Lung (tissue), 12 donors: Measurements from ENCODE around the gene ZNF613. TPM values are rescaled to one million over a fixed set of nuclear protein-coding genes. Genes with fewer than 3 reads are reported as not detected.

Source experiments
- ATAC-seq: fragments of 200-7000 bp; cut with Tn5 transposase; one replicate; pipeline ENCODE4 v1.9.1; 2020; ENCODE audit warnings: moderate number of reproducible peaks; ENCODE audit not compliant: insufficient read depth, low FRiP score
- DNase-seq, 3 donors: peaks; one replicate each; pipeline ENCODE4 v3.0.0-alpha.2; 2013 to 2017
- H3K27ac ChIP-seq, 2 donors: one replicate each; pipeline ENCODE4 v1.5.1; 2013; ENCODE audit warnings: mild to moderate bottlenecking in 2 of 2, moderate library complexity in 2 of 2, control low read depth in 1 of 2, inconsistent platforms in 1 of 2, low read depth in 1 of 2, low read length in 1 of 2
- H3K27me3 ChIP-seq, 3 donors: one replicate each; pipeline ENCODE4 v1.5.1; 2013; ENCODE audit warnings: low read length in 2 of 3; ENCODE audit not compliant: control insufficient read depth in 3 of 3, insufficient read depth in 3 of 3
- H3K36me3 ChIP-seq, 4 donors: one replicate each; pipeline ENCODE4 v1.5.1; 2013; ENCODE audit warnings: low read length in 4 of 4, mild to moderate bottlenecking in 1 of 4, moderate library complexity in 1 of 4; ENCODE audit not compliant: control insufficient read depth in 4 of 4, insufficient read depth in 4 of 4
- H3K4me1 ChIP-seq, 5 donors: one replicate each; pipeline ENCODE4 v1.5.1; 2013; ENCODE audit warnings: low read length in 5 of 5, mild to moderate bottlenecking in 2 of 5, moderate library complexity in 1 of 5; ENCODE audit not compliant: control insufficient read depth in 5 of 5, insufficient read depth in 5 of 5
- H3K4me3 ChIP-seq: one replicate; pipeline ENCODE4 v1.5.1; 2013; ENCODE audit warnings: mild to moderate bottlenecking, control low read depth, moderate library complexity
- H3K9ac ChIP-seq, 2 donors: one replicate each; pipeline ENCODE4 v1.5.1; 2013; ENCODE audit warnings: low read length in 2 of 2, control low read depth in 1 of 2; ENCODE audit not compliant: insufficient read depth in 1 of 2
- H3K9me3 ChIP-seq, 4 donors: one replicate each; pipeline ENCODE4 v1.5.1; 2013; ENCODE audit warnings: low read length in 3 of 4, mild to moderate bottlenecking in 1 of 4, moderate library complexity in 1 of 4; ENCODE audit not compliant: control insufficient read depth in 4 of 4, insufficient read depth in 3 of 4
- whole genome bisulfite sequencing, 2 donors: extraction: QIAGEN DNeasy Blood & Tissue Kit; methylation state at CpG; one replicate each; pipeline ENCODE4 v1.1.7; 2013; 5-methylcytosine and 5-hydroxymethylcytosine counted together
- polyA plus RNA-seq, 2 donors: library from polyadenylated mRNA; stranded (reverse); fragments of 200-250 nt; gene quantifications; one replicate each; pipeline ENCODE4 v1.2.1, GENCODE V29; 2013
- total RNA-seq, 2 donors: library from RNA; depleted of rRNA in 1 of 2; stranded (reverse); fragments of >200 nt in 1 of 2; gene quantifications; one replicate each; pipeline ENCODE4 v1.2.1, GENCODE V29; 2014 to 2021
- TF ChIP-seq, protein P1 (sequence below): IDR thresholded peaks from 2 replicates; pipeline ENCODE4 v1.5.1; 2012; ENCODE audit warnings: mild to moderate bottlenecking; ENCODE audit errors: control extremely low read depth, extremely low read depth
- donor health status: control.
- donor health status: control.
- donor health status: Bipolar disorder and iron deficiency.
- donor health status: healthy.
- donor health status: DM: yes; HTN: yes; CAD: no.

ZNF613 gene
- total and polyA plus RNA-seq, 4 donors: 2.8 to 10.1 (median 4.0) TPM

- peak; percentile 100 for ATAC-seq
- WGBS, 2 donors: 2 to 4% methylated on average over 33 of the region's 33 CpGs
- Histone ChIP-seq H3K4me3 (peak within 1 kb of the TSS; percentile 100), H3K36me3 (peaks cover 0 to 15% (median 3%) of the 10 kb centered on the region in 4 donors), H3K27ac (peak within 1 kb of the TSS; percentile 70 to 91), H3K4me1 (peaks cover 0 to 8% (median 0%) of the 10 kb centered on the region in 5 donors), H3K9me3 (peaks cover 1 to 31% (median 13%) of the 10 kb centered on the region in 4 donors), H3K27me3 (no peaks in the 10 kb centered on the region), H3K9ac (peak within 1 kb of the TSS; percentile 78 to 98)
- TF ChIP-seq, protein P1, sequence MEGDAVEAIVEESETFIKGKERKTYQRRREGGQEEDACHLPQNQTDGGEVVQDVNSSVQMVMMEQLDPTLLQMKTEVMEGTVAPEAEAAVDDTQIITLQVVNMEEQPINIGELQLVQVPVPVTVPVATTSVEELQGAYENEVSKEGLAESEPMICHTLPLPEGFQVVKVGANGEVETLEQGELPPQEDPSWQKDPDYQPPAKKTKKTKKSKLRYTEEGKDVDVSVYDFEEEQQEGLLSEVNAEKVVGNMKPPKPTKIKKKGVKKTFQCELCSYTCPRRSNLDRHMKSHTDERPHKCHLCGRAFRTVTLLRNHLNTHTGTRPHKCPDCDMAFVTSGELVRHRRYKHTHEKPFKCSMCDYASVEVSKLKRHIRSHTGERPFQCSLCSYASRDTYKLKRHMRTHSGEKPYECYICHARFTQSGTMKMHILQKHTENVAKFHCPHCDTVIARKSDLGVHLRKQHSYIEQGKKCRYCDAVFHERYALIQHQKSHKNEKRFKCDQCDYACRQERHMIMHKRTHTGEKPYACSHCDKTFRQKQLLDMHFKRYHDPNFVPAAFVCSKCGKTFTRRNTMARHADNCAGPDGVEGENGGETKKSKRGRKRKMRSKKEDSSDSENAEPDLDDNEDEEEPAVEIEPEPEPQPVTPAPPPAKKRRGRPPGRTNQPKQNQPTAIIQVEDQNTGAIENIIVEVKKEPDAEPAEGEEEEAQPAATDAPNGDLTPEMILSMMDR: no peak
- peak; percentile 94 to 98 (median 97) for DNase-seq
These were observed 59.3 kb downstream of the ZNF613 start, which contains the start of gene ZNF350 for GRCh38 chr19:51986309-51987291. ZNF350 (minus strand) TSS chr19:51986840; CDS start chr19:51974360, 12,480 bp downstream.

- WGBS, 2 donors: 97 to 99% methylated on average over 10 of the region's 10 CpGs
- H3K36me3 ChIP-seq: peaks cover 27 to 62% (median 46%) of the 10 kb centered on the region in 4 donors
These were observed 66.2 kb downstream of the ZNF613 start for GRCh38 chr19:51993422-51993821.

DNA sequence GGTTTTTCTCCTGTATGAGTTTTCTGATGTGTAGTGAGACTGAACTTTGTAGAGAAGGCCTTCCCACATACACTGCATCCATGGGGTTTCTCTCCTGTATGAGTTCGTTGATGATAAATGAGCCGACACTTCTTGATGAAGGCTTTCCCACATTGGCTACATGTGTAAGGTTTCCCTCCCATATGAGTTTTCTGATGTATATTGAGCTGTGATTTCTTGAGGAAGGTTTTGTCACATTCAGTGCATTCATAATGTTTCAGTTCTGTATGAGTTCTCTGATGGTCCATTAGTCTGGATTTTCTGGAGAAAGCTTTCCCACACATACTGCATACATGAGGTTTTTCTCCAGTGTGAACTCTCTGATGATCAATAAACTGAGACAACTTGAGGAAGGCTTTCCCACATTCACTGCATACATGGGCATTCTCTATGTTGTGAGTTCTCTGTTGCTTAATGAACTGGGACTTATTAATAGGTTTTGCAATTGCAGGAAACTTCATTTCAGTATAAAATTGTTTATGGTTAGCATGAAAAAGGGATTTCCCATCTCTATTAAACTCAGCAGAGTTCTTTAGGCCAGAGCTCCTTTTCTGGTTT lies 66.9 kb downstream of the ZNF613 start:
- no peak overlapping the region for H3K9ac ChIP-seq
- H3K36me3 ChIP-seq: peaks cover 29 to 69% (median 51%) of the 10 kb centered on the region in 4 donors
- TF ChIP-seq, protein P1: no peak
- no peak overlapping the region for H3K4me3 ChIP-seq
- ATAC-seq (no peak), DNase-seq (no peak)
- H3K4me1 ChIP-seq: no peaks in the 10 kb centered on the region
- H3K27me3 ChIP-seq: no peaks in the 10 kb centered on the region
- 100% methylated on average over 2 of the region's 2 CpGs for WGBS, 2 donors
- H3K9me3 ChIP-seq: peaks cover 41 to 57% (median 47%) of the 10 kb centered on the region in 4 donors
- no peak overlapping the region for H3K27ac ChIP-seq

More at GRCh38 chr19:51993422-51993821, 66.2 kb downstream of the ZNF613 start:
- Histone ChIP-seq H3K9me3 (peaks cover 36 to 59% (median 49%) of the 10 kb centered on the region in 4 donors), H3K27ac (no peak overlapping the region), H3K4me1 (no peaks in the 10 kb centered on the region), H3K27me3 (no peaks in the 10 kb centered on the region), H3K4me3 (no peak overlapping the region), H3K9ac (no peak overlapping the region)
- DNase-seq: no peak
- TF ChIP-seq, protein P1: no peak
- no peak for ATAC-seq

Other genes with a start within 250 kb of the ZNF613 start
- gene SPACA6, start 234.1 kb upstream of the ZNF613 start, total RNA-seq: 10 to 100 TPM in 1 of 2 donors, 1 to 10 TPM in 1; 7.0 to 19.7 TPM
- gene SPACA6, start 234.1 kb upstream of the ZNF613 start, polyA plus RNA-seq: 10 to 100 TPM in 1 of 2 donors, 1 to 10 TPM in 1; 9.8 to 20.7 TPM
- 1 to 10 TPM in 1 of 2 donors, under 1 TPM in 1; 0.64 to 1.8 TPM for gene HAS1, start 203.5 kb upstream of the ZNF613 start, total RNA-seq
- gene HAS1, start 203.5 kb upstream of the ZNF613 start, polyA plus RNA-seq: 1 to 10 TPM in 1 of 2 donors, under 1 TPM in 1; 0.52 to 7.2 TPM
- gene FPR1, start 175.6 kb upstream of the ZNF613 start, total RNA-seq: 10 to 100 TPM; 21.4 to 76.1 TPM
- gene FPR1, start 175.6 kb upstream of the ZNF613 start, polyA plus RNA-seq: 100 to 1,000 TPM in 1 of 2 donors, 1 to 10 TPM in 1; 2.8 to 558 TPM
- gene FPR2, start 166.3 kb upstream of the ZNF613 start, total RNA-seq: 10 to 100 TPM in 1 of 2 donors, 1 to 10 TPM in 1; 7.3 to 50.4 TPM
- gene FPR2, start 166.3 kb upstream of the ZNF613 start, polyA plus RNA-seq: 100 to 1,000 TPM in 1 of 2 donors, under 1 TPM in 1; 0.79 to 234 TPM
- gene FPR3, start 132.3 kb upstream of the ZNF613 start, total RNA-seq: 10 to 100 TPM in 1 of 2 donors, 1 to 10 TPM in 1; 5.5 to 19.1 TPM
- gene FPR3, start 132.3 kb upstream of the ZNF613 start, polyA plus RNA-seq: 10 to 100 TPM in 1 of 2 donors, 1 to 10 TPM in 1; 6.6 to 15.8 TPM
- gene ZNF577, start 39.5 kb upstream of the ZNF613 start, total RNA-seq: 10 to 100 TPM in 1 of 2 donors, 1 to 10 TPM in 1; 6.3 to 39.2 TPM
- 10 to 100 TPM in 1 of 2 donors, 1 to 10 TPM in 1; 5.0 to 13.1 TPM for gene ZNF577, start 39.5 kb upstream of the ZNF613 start, polyA plus RNA-seq
- gene ZNF649, start 22.5 kb upstream of the ZNF613 start, total RNA-seq: 10 to 100 TPM in 1 of 2 donors, 1 to 10 TPM in 1; 9.1 to 22.1 TPM
- 1 to 10 TPM; 4.6 to 4.9 TPM for gene ZNF649, start 22.5 kb upstream of the ZNF613 start, polyA plus RNA-seq
- 10 to 100 TPM in 1 of 2 donors, 1 to 10 TPM in 1; 8.7 to 14.4 TPM for gene ZNF350, start 59.4 kb downstream of the ZNF613 start, total RNA-seq
- 1 to 10 TPM; 7.3 to 8.2 TPM for gene ZNF350, start 59.4 kb downstream of the ZNF613 start, polyA plus RNA-seq
- 10 to 100 TPM in 1 of 2 donors, 1 to 10 TPM in 1; 7.5 to 39.9 TPM for gene ZNF615, start 80.7 kb downstream of the ZNF613 start, total RNA-seq
- 1 to 10 TPM; 3.0 to 3.4 TPM for gene ZNF615, start 80.7 kb downstream of the ZNF613 start, polyA plus RNA-seq
- gene ZNF614, start 100.9 kb downstream of the ZNF613 start, total RNA-seq: 10 to 100 TPM in 1 of 2 donors, 1 to 10 TPM in 1; 6.7 to 15.1 TPM
- 1 to 10 TPM; 3.0 to 3.6 TPM for gene ZNF614, start 100.9 kb downstream of the ZNF613 start, polyA plus RNA-seq
- 10 to 100 TPM; 10.9 to 17.0 TPM for gene ZNF432, start 121.4 kb downstream of the ZNF613 start, total RNA-seq
- 10 to 100 TPM in 1 of 2 donors, 1 to 10 TPM in 1; 2.8 to 14.9 TPM for gene ZNF432, start 121.4 kb downstream of the ZNF613 start, polyA plus RNA-seq
- gene ZNF841, start 168.3 kb downstream of the ZNF613 start, total RNA-seq: 10 to 100 TPM; 18.2 to 30.4 TPM
- 10 to 100 TPM in 1 of 2 donors, 1 to 10 TPM in 1; 5.5 to 13.4 TPM for gene ZNF841, start 168.3 kb downstream of the ZNF613 start, polyA plus RNA-seq
- gene ZNF616, start 212.5 kb downstream of the ZNF613 start, total RNA-seq: 10 to 100 TPM in 1 of 2 donors, 1 to 10 TPM in 1; 7.2 to 18.0 TPM
- 1 to 10 TPM; 2.6 to 3.3 TPM for gene ZNF616, start 212.5 kb downstream of the ZNF613 start, polyA plus RNA-seq
- gene ZNF836, start 244.1 kb downstream of the ZNF613 start, total RNA-seq: 10 to 100 TPM; 15.1 to 20.6 TPM
- gene ZNF836, start 244.1 kb downstream of the ZNF613 start, polyA plus RNA-seq: 1 to 10 TPM; 3.0 to 4.3 TPM